ENCODE measurements around the gene CPTP. TPM values are rescaled to one million over a fixed set of nuclear protein-coding genes. Genes with fewer than 3 reads are reported as not detected.

CPTP gene
- total RNA-seq, result 8.9 and 22.3 TPM in 2 replicates

GRCh38 chr1:1324524-1325287 lies at the start of gene CPTP, which contains the start of gene INTS11:
CPTP (plus strand) TSS chr1:1324802; CDS start chr1:1326911, 2,109 bp downstream.
INTS11 (minus strand) TSS chr1:1324660; CDS start chr1:1324608, 52 bp downstream.

DNA sequence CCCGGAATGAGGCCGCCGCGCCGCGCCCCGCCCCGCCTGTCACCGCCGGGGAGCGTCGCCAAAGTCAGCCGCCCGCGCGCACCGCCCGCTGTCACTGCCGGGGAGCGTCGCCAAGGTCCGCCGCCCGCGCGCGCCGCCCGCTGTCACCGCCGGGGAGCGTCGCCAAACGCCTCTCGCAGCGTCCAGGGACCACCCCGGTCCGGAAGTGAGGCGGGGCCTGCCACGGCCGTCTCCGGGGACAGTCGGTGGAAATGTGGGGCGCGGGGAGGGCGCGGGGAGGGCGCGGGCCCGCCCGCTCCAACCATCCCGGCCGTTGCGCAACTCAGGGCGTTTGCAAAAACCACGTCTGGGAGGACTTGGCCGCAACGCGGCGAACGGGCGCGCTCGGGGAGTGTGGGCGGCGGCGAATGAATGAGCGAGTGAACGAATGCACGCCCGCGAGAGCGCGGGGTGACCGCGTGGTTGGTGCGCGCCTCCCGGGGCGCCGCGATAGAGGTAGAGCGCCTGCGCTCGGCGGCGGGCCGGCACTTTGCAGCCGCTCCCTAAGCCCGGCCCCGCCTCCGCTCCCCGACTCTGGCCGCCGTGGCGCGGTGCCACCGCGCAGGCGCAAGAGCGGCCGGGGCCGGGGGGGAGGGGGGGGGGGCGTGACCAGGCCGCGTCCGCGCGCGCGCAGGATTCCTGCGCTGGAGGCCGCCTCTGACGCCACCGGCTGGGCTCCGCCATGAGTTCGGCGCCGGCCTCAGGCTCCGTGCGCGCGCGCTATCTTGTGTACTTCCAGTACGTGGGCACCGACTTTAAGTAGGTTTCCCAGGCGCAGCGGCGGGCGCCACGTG lies 16.5 kb upstream of the CPTP start, which contains the start of the genes ACAP3 and PUSL1:
ACAP3 (minus strand) TSS at position 8 of the 833 bp plus-strand sequence. CDS start 115 bp downstream, outside the sequence.
PUSL1 (plus strand) TSS at position 675 of the 833 bp plus-strand sequence; CDS start at position 722, 47 bp downstream.

GRCh38 chr1:1331068-1331965 lies 6.7 kb downstream of the CPTP start, which contains the start of gene TAS1R3:
TAS1R3 (plus strand) TSS chr1:1331280; CDS start chr1:1331346, 66 bp downstream.

GRCh38 chr1:1349256-1350012 lies 24.8 kb downstream of the CPTP start, which contains the start of gene DVL1:
DVL1 (minus strand) TSS chr1:1349418; CDS start chr1:1349065, 353 bp downstream.

GRCh38 chr1:1358433-1359271 lies 34.0 kb downstream of the CPTP start, which contains the start of gene MXRA8:
MXRA8 (minus strand) TSS chr1:1358555; CDS start chr1:1358504, 51 bp downstream.

DNA sequence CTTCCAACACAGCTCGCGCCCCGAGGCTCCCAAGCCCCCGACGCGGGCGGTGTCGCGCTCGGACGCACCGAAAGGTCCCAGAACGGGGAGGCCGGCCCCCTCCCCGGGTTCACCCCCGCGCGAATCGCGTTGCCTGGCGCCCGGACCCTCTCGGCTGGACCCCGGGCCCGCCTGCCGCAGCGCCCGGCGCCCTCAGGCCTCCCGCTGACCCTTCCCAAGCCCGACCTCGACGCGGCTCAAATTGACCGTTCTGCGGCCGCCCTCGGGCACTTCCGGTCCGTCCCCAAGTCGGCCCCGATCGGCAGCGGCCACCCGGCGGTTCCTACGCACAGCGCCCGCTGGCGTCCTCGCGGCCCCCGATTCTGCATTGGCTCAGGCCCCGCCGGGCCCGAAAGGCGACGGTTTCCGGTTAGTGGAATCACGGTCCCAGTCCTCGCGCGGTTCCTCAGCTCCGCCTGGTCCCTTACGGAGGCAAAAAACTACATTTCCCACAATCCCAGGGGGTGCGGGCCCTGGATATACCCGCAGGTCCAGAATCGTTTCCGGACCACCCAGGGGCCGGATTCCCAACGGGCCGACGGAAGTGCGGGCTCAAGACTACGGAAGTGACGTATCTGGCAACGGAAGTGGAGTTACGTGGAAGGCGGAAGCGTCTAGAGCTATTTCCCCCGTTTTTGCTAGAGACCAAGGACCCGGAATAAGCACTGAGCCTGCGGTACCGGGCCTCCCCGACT lies 50.5 kb downstream of the CPTP start, which contains the start of gene AURKAIP1:
AURKAIP1 (minus strand) TSS at position 279 of the 734 bp plus-strand sequence. CDS start 451 bp downstream, outside the sequence.

Other genes starting within 250 kb of the CPTP start
- 5.0 and 5.4 TPM in 2 replicates for gene C1orf159, start 208.7 kb upstream of the CPTP start, total RNA-seq
- gene TTLL10, start 150.9 kb upstream of the CPTP start, total RNA-seq, result not detected in 2 replicates
- gene TNFRSF18, start 118.2 kb upstream of the CPTP start, total RNA-seq, result 0.33 and 0.44 TPM in 2 replicates
- under 0.01 and 0.17 TPM in 2 replicates for gene TNFRSF4, start 110.6 kb upstream of the CPTP start, total RNA-seq
- 137 and 202 TPM in 2 replicates for gene SDF4, start 92.8 kb upstream of the CPTP start, total RNA-seq
- 25.5 and 38.4 TPM in 2 replicates for gene B3GALT6, start 92.6 kb upstream of the CPTP start, total RNA-seq
- 2.5 and 5.1 TPM in 2 replicates for gene C1QTNF12, start 78.1 kb upstream of the CPTP start, total RNA-seq
- 48.3 and 110 TPM in 2 replicates for gene UBE2J2, start 50.9 kb upstream of the CPTP start, total RNA-seq
- gene SCNN1D, start 44.4 kb upstream of the CPTP start, total RNA-seq, result 2.5 and 4.3 TPM in 2 replicates
- gene ACAP3, start 16.9 kb upstream of the CPTP start, total RNA-seq, result 74.6 and 80.6 TPM in 2 replicates
- 18.2 and 30.3 TPM in 2 replicates for gene PUSL1, start 16.2 kb upstream of the CPTP start, total RNA-seq
- 62.8 and 67.6 TPM in 2 replicates for gene INTS11, start 142 bp upstream of the CPTP start, total RNA-seq
- gene TAS1R3, start 6.5 kb downstream of the CPTP start, total RNA-seq, result 0.15 and 0.50 TPM in 2 replicates
- gene DVL1, start 24.6 kb downstream of the CPTP start, total RNA-seq, result 81.9 and 138 TPM in 2 replicates
- 534 and 638 TPM in 2 replicates for gene MXRA8, start 33.8 kb downstream of the CPTP start, total RNA-seq
- 109 and 137 TPM in 2 replicates for gene AURKAIP1, start 50.4 kb downstream of the CPTP start, total RNA-seq
- gene CCNL2, start 74.5 kb downstream of the CPTP start, total RNA-seq, result 140 and 163 TPM in 2 replicates
- 63.5 and 109 TPM in 2 replicates for gene MRPL20, start 82.5 kb downstream of the CPTP start, total RNA-seq
- 2.8 and 4.2 TPM in 2 replicates for gene ANKRD65, start 96.5 kb downstream of the CPTP start, total RNA-seq
- 5.2 and 9.6 TPM in 2 replicates for gene VWA1, start 110.9 kb downstream of the CPTP start, total RNA-seq
- gene ATAD3C, start 124.9 kb downstream of the CPTP start, total RNA-seq, result under 0.01 TPM in 1 of 2 replicates, not detected in the other
- 15.0 and 15.1 TPM in 2 replicates for gene ATAD3B, start 147.0 kb downstream of the CPTP start, total RNA-seq
- 25.1 and 32.7 TPM in 2 replicates for gene ATAD3A, start 187.4 kb downstream of the CPTP start, total RNA-seq
- gene TMEM240, start 215.8 kb downstream of the CPTP start, total RNA-seq, result 4.5 and 5.5 TPM in 2 replicates

Measured in smooth muscle cell of trachea (primary cell).